HG03108 (cell line): ENCODE results near the gene CZIB.
A peak's percentile ranks its signal among the peaks of the same experiment; 100 is the strongest.
"Not testable (repeated sequence)": the region's sequence is repeated elsewhere in the genome, so short reads cannot be mapped to it uniquely, and the experiment has no call there.

ENCODE experiments used
- ATAC-seq: cut with Tn5 transposase; IDR thresholded peaks from one replicate; pipeline ENCODE4 v1.9.1; 2021; ENCODE audit warnings: moderate library complexity; ENCODE audit not compliant: unreplicated experiment

CZIB gene

GRCh38 chr1:53238197-53239155 lies 18.0 kb upstream of the CZIB start, which contains the start of gene MAGOH:
Gene MAGOH, minus strand, starts transcription at chr1:53238518. Its CDS starts 70 bp downstream, at chr1:53238448.
- ATAC-seq, result peak; percentile 94

- no peak for ATAC-seq
Measured at GRCh38 chr1:53237638-53238037, 17.2 kb upstream of the CZIB start.

GRCh38 chr1:53220962-53221286 lies 490 bp upstream of the CZIB start:
- no peak for ATAC-seq

GRCh38 chr1:53219711-53220110 lies 723 bp downstream of the CZIB start:
- ATAC-seq, result no peak

DNA sequence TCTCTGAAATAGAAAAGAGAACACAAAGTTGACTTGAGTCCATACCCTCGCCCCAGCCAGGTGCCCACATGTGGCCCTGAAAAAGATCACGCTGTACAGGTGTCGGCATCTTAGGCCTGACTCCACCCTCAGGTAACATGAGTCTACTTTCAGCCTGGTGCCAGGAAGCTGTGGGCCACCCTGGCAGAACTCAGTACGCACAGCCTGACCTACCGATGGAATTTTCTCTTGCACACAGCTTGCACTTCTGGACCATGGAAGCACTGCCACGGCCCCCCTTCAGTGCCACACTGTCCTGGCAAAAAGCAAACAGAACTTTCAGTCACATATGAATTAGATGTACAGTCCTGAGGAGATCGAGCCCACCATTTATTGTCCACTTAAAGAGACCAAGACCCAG lies 2.2 kb downstream of the CZIB start:
- no peak for ATAC-seq

GRCh38 chr1:53214376-53214940 lies 6.0 kb downstream of the CZIB start:
- ATAC-seq, result no peak

GRCh38 chr1:53210954-53211353 lies 9.5 kb downstream of the CZIB start:
- no peak for ATAC-seq

DNA sequence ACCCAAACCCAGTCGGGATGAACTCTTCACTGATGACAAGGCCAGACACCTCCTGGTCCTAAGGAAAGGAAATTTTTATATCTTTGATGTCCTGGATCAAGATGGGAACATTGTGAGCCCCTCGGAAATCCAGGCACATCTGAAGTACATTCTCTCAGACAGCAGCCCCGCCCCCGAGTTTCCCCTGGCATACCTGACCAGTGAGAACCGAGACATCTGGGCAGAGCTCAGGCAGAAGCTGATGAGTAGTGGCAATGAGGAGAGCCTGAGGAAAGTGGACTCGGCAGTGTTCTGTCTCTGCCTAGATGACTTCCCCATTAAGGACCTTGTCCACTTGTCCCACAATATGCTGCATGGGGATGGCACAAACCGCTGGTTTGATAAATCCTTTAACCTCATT lies 10.1 kb downstream of the CZIB start:
- no peak for ATAC-seq

DNA sequence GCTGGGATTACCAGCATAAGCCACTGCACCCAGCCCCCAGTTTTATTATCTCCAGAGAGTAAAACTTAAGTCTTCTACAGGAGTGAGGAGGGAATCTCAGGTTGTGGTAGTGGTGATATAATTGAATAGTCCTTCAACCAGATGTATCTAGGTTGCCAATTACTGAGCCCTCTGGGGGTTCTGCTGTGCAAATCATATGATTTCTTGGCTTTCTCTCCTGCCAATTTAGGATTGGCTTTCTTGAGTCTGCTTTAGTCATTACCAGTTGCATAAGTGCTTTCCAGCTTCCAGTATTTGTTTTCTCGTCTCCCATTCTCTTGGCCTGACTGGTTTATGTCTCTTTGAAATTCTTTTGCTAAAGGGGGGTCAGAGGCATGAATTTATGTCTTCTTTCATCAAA lies 12.7 kb downstream of the CZIB start:
- ATAC-seq, result no peak

DNA sequence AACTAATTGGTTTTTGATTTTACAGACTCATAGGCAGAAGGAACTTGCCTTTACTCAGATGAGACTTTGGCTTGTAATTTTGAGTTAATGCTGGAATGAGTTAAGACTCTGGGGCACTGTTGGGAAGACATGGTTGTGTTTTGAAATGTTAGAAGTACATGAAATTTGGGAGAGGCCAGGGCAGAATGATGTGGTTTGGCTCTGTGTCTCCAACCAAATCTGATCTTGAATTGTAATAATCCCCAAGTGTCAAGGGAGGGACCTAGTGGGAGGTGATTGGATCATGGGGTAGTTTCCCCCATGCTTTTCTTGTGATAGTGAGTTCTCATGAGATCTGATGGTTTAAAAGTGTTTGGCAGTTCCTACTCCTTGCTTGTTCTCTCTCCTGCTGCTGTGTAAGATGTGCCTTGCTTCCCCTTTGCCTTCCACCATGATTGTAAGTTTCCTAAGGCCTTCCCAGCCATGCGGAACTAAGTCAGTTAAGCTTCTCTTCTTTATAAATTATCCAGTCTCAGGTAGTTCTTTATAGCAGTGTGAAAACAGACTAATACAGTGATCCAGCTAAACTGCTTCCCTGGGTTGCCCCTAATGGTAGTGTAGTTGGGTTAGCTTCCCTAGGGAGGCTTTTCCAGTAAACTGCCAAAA lies 13.6 kb downstream of the CZIB start:
- no peak for ATAC-seq

DNA sequence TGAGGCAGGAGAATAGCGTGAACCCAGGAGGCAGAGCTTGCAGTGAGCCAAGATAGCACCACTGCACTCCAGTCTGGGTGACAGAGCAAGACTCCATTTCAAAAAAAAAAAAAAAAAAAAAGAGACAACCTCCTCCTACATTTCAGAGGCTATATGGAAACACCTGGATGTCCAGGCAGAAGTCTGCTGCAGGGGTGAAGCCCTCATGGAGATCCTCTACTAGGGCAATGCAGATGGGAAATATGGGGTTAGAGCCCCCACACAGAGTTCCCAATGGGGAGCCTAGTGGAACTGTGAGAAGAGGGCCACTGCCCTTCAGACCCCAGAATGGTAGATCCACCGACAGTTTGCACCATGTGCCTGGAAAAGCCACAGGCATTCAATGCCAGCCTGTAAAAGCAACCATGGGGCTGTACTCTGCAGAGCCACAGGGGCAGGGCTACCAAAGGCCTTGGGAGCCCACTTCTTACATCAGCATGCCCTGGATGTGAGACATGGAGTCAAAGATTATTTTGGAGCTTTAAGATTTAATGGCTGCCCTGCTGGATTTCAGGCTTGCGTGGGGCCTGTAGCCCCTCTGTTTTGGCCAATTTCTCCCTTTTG lies 14.2 kb downstream of the CZIB start:
- ATAC-seq, result not testable (repeated sequence)

DNA sequence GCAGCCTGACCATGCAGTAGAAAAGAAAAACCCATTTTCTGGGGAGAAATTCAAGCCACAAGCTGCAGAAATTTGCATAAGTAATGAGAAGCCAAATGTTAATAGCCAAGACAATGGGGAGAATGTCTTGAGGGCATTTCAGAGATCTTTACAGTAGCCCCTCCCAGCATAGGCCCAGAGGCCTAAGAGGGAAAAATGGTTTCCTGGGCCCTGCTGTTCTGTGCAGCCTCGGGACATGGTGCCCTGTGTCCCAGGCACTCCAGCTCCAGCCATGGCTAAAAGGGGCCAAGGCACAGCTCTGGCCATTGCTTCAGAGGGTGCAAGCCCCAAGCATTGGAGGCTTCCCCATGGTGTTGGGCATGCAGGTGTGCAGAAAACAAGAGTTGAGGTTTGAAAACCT lies 14.9 kb downstream of the CZIB start:
- not testable (repeated sequence) for ATAC-seq

- ATAC-seq, result no peak
Measured at GRCh38 chr1:53203466-53203865, 17.0 kb downstream of the CZIB start.

DNA sequence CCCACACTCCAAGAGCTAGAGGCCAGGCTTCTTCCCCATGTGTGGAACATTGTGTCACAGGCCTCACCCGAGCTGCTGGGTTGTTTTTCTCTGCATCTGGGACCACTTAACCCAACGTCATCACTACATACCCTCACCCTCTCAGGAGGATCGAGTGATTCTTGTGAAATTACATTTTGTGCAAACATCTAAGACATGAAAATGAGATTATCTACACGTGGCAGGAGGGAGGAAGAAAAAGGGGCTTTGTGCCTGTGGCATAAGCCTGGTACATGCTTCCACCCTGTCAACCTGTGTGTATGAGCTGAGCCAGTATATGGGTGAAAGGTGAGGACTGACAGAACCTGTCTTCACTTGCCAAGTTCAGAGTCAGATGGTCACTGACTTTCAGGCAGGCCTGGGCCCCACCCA lies 22.2 kb downstream of the CZIB start:
- no peak for ATAC-seq

DNA sequence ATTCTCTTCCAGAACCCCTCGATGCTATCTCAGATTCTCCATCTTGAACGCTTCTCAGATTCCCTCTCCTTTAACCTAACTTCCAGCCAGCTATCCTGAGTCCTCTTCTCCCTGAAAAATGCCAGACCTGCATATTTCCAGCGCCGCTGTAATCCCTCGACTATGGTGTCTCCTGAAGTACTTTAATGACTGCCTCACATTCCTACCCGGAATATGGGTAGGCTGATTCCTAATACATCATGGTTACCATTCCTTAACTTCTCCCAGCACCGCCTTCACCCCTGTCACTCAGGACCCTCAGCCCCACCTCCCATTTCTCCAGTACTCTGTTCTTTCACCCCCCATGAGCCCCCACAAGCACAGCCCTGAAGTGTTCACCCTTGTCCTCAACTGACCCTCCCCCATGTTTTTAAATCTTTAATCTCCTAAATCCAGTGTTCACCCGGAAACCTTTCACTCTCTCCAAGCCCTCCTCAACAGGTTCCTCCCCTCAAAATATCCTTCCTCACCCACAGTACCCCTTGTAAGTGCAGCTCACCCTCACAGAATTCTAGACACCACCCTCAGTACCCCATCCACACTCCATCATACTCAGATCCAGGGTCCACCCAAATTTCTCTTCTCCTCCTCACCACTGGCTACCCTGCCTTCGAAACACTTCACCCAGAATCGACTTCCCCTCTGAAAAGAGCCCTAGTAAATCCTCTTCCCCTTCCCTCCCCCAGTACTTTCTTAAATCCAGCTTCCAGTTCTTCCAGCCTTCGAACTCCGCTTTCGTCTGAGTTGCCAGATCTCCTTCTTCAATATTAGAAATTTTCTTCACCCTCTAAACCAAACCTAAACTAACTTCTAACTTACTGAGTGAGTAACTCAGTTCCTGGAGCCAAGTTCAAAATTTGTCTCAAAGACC lies 22.9 kb downstream of the CZIB start:
- ATAC-seq, result no peak

DNA sequence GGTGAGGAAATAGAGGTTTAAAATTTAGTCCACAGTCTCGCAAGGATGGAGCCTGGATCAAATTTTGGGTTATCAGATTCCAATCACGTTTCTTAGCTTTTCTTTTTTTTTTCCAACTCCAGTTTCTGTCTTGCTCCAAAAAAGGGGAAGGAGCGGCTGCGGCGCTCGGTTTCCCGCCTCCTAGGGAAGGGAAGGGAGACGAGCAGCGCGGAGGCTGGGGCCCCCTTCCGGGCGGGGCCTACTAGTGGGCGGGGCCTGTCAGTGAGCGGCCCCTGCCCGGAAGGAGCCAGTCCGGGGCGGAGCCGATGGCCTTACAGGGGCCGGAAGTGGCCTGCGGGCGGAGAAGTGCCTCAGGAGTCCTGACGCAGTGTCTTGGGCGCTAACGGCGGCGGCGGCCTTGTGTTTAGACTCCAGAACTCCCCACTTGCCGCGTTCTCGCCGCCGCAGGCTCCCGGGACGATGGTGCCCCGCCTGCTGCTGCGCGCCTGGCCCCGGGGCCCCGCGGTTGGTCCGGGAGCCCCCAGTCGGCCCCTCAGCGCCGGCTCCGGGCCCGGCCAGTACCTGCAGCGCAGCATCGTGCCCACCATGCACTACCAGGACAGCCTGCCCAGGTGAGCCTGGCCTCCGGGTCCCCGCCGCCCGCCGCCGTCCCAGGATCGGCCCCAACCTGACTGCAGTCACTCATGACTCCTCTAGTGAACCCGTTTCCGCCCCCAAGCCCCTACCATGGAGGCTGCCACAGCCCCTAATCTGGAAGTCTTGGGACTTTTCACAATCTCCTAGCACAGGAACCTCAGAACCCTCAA lies 23.7 kb downstream of the CZIB start, which contains the start of gene CPT2:
TSS of gene CPT2 (plus strand) at position 340 of the 806 bp plus-strand sequence. CDS start at position 460, 120 bp downstream.
- ATAC-seq, result peak; percentile 99

- ATAC-seq, result peak; percentile 10
Measured at GRCh38 chr1:53196017-53196484, 24.4 kb downstream of the CZIB start.

DNA sequence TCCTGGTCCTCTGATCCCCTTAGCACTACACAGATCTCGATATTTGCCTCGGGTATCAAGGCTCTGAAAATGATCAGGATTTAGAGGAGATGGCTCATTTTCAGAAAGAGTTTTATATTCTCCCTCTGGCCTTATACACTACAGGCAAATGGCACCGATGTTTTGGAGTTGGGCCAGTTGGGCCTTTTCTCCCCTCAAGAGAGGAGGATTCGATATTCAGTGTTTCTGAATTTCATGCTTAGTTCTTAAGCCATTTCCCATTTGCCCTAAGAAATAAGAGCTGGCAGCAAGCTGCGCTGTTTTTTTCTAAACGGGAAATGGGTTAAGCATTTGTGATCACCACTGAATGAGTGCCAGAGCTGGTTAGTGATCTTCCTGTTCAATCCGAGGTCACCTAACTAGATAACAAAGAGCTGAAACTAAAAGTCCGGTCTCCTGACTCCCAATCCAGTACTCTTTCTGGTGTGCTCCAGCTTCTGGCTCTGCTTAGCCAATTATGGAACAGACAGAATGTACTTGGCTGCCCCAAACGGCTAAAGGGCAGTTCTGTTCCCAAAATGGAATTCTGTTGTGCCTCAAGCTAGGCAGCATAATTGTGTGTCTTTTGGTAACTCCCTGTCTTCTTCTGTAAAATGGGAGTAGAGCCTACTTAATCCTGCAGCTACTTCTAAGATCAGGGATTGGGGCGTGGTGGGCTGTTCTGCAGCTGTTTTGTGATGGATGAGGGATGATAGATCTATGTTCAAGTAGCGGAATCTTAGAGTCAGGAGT lies 25.0 kb downstream of the CZIB start:
- ATAC-seq, result no peak

GRCh38 chr1:53190210-53190611 lies 30.2 kb downstream of the CZIB start:
- ATAC-seq, result no peak
